ENCODE measurements around the gene TXNDC15. TPM values are rescaled to one million over a fixed set of nuclear protein-coding genes. Genes with fewer than 3 reads are reported as not detected.

Gene TXNDC15
- total and polyA plus RNA-seq, 2 of the 13 experiments (the other 11 are each of a cell fraction or from before 2014, with no cell fraction given) = 22.2 to 49.9 TPM

GRCh38 chr5:134845852-134846640, 28.1 kb upstream of the TXNDC15 start, which contains the start of gene C5orf24 (continued):
- TF ChIP-seq NFRKB (IDR thresholded peaks at IDR 0.05) = no peak
- TF ChIP-seq ZBTB3 (CRISPR knock-in tag; IDR thresholded peaks at IDR 0.05; ENCODE audit: borderline replicate concordance, low read depth) = no peak
- peak; percentile 64; the same call in 1 of the 2 replicates for TF ChIP-seq ZNF639 (CRISPR knock-in tag; conservative IDR thresholded peaks at IDR 0.05)
- 0 out of 2 replicates have a peak, but pooled peaks have one; percentile 72 for TF ChIP-seq THAP9 (CRISPR knock-in tag; IDR thresholded peaks at IDR 0.05; ENCODE audit: borderline replicate concordance)
- no peak for TF ChIP-seq ZNF407 (CRISPR knock-in tag; IDR thresholded peaks at IDR 0.05; ENCODE audit: not compliant biosample characterization)
- TF ChIP-seq HOXA7 (CRISPR knock-in tag; IDR thresholded peaks at IDR 0.05) = no peak
- TF ChIP-seq PRPF4 (IDR thresholded peaks at IDR 0.05; ENCODE audit: low read depth, low read length, poor library complexity, severe bottlenecking) = no peak
- TF ChIP-seq SRSF4 (IDR thresholded peaks at IDR 0.05; ENCODE audit: low read depth, low read length, poor library complexity, severe bottlenecking) = peak; percentile 64
- TF ChIP-seq SMC3 (IDR thresholded peaks at IDR 0.05; ENCODE audit: low read length) = no peak
- TF ChIP-seq ZNF296 (CRISPR knock-in tag; conservative IDR thresholded peaks at IDR 0.05) = no peak
- TF ChIP-seq PAX8 (CRISPR knock-in tag; IDR thresholded peaks at IDR 0.05; ENCODE audit: borderline replicate concordance) = peak; percentile 65; the same call in 1 of the 2 replicates
- no peak for TF ChIP-seq ZNF333 (CRISPR knock-in tag; IDR thresholded peaks at IDR 0.05; ENCODE audit: borderline replicate concordance)
- TF ChIP-seq ZNF335 (CRISPR knock-in tag; IDR thresholded peaks at IDR 0.05) = no peak
- TF ChIP-seq CTCF (CRISPR knock-in tag; IDR thresholded peaks at IDR 0.05) = no peak; the same call in 1 of the 2 replicates

Data from HepG2 (cell line).